HepG2 (cell line): Measurements from ENCODE around the gene OPRL1. TPM values are rescaled to one million over a fixed set of nuclear protein-coding genes. Genes with fewer than 3 reads are reported as not detected.

Source experiments
- ATAC-seq: fragments of 200-7000 bp; cut with Tn5 transposase; 3 replicates; pipeline ENCODE4 v1.9.1; 2020; ENCODE audit warnings: mild to moderate bottlenecking, moderate library complexity
- BruUV-seq: library from RNA; stranded (reverse); fragments of 400-500 nt; replicated peaks from 2 replicates; lab custom pipeline; 2021; lab: Mats Ljungman, UMichigan
- CTCF ChIA-PET: fragments of 300-600 bp; formaldehyde crosslinking; extraction: SDS; loops from one replicate; lab custom pipeline; 2021; ENCODE audit warnings: low total read pairs, inconsistent platforms, low intra/inter-chr PET ratio; lab: Yijun Ruan, JAX
- POLR2A ChIA-PET: fragments of 350-600 bp; sonication (Branson Sonifier 250); formaldehyde crosslinking; loops from one replicate; lab custom pipeline; 2020; ENCODE audit warnings: antibody characterized with exemption, inconsistent platforms; lab: Yijun Ruan, JAX
- DNase-seq: peaks from one replicate; pipeline ENCODE4 v3.0.0-alpha.2; 2015; ENCODE audit warnings: low spot score
- FAIRE-seq: peaks from 3 replicates; lab custom pipeline; 2011; peaks lifted over from hg19 to GRCh38; lab: Jason Lieb, UNC
- H2AFZ ChIP-seq: one replicate; pipeline ENCODE4 v1.6.1; 2011; ENCODE audit warnings: low read length, inconsistent platforms
- H3K27ac ChIP-seq: fragments of 300-600 bp; 3 replicates; pipeline ENCODE4 v1.8.0; 2011; ENCODE audit warnings: mixed run types, mild to moderate bottlenecking, mixed read lengths, low read length, inconsistent platforms; ENCODE audit not compliant: insufficient read depth; ENCODE audit errors: extremely low read length
- H3K27me3 ChIP-seq, 2 experiments: fragments of 200-600 bp in 1 of 2; 2 replicates in 1 of 2; 3 replicates in 1 of 2; pipeline versions ENCODE4 v1.6.0 to v1.8.0; 2011; ENCODE audit warnings: low read length in 2 of 2, mild to moderate bottlenecking in 2 of 2, moderate library complexity in 2 of 2, inconsistent platforms in 1 of 2; ENCODE audit not compliant: insufficient read depth in 2 of 2, control insufficient read depth in 1 of 2
- H3K36me3 ChIP-seq, 2 experiments: fragments of 200-600 bp in 1 of 2; replicated peaks in 1 of 2; 2 replicates in 1 of 2; 3 replicates in 1 of 2; pipeline versions ENCODE4 v1.5.1 to v1.8.0; 2011; ENCODE audit warnings: low read length in 2 of 2, inconsistent platforms in 1 of 2; ENCODE audit not compliant: insufficient read depth in 2 of 2, control insufficient read depth in 1 of 2
- H3K4me1 ChIP-seq: 2 replicates; pipeline ENCODE4 v1.5.1; 2012; ENCODE audit warnings: low read length, inconsistent platforms; ENCODE audit not compliant: insufficient read depth
- H3K4me2 ChIP-seq: 2 replicates; pipeline ENCODE4 v1.6.0; 2011; ENCODE audit warnings: low read depth, low read length, inconsistent platforms
- H3K4me3 ChIP-seq, 3 experiments: fragments of 200-600 bp in 1 of 3; sonication (generic), shearing (Covaris generic) in 1 of 3; replicated peaks in 1 of 3; 2 replicates each; pipeline ENCODE4 v1.5.1; 2011 to 2016; ENCODE audit warnings: low read length in 3 of 3, inconsistent platforms in 2 of 3, low read depth in 2 of 3, mild to moderate bottlenecking in 2 of 3, control low read depth in 1 of 3, mixed read lengths in 1 of 3; ENCODE audit not compliant: insufficient read depth in 1 of 3
- H3K79me2 ChIP-seq: one replicate; pipeline ENCODE4 v1.6.1; 2011; ENCODE audit warnings: low read length, inconsistent platforms; ENCODE audit not compliant: insufficient read depth
- H3K9ac ChIP-seq: 2 replicates; pipeline ENCODE4 v1.6.0; 2011; ENCODE audit warnings: mild to moderate bottlenecking, low read depth, low read length, inconsistent platforms; ENCODE audit not compliant: insufficient read depth
- H3K9me3 ChIP-seq: 2 replicates; pipeline ENCODE4 v1.5.1; 2012; ENCODE audit warnings: mild to moderate bottlenecking, low read length
- H4K20me1 ChIP-seq: 2 replicates; pipeline ENCODE4 v1.6.0; 2011; ENCODE audit warnings: inconsistent platforms, mild to moderate bottlenecking, low read length, moderate library complexity; ENCODE audit not compliant: insufficient read depth
- CC2D1A ChIP-seq: sonication (generic); formaldehyde crosslinking; IDR thresholded peaks from 2 replicates; pipeline ENCODE4 v1.8.1; 2023; ENCODE audit warnings: mild to moderate bottlenecking, missing genetic modification reagents
- CREM ChIP-seq, 2 experiments: sonication (generic) in 1 of 2; formaldehyde crosslinking in 1 of 2; IDR thresholded peaks; 2 replicates each; pipeline versions ENCODE4 v1.4.0 to v1.6.1; 2016 to 2020; ENCODE audit warnings: antibody characterized with exemption in 1 of 2, mild to moderate bottlenecking in 1 of 2, missing genetic modification reagents in 1 of 2
- HNRNPL ChIP-seq: fragments of 200-400 bp; formaldehyde crosslinking; IDR thresholded peaks from 2 replicates; pipeline ENCODE4 v1.6.1; 2017; ENCODE audit warnings: mild to moderate bottlenecking, low read depth, low read length
- KLF12 ChIP-seq: sonication (generic); formaldehyde crosslinking; IDR thresholded peaks from 2 replicates; pipeline ENCODE4 v1.4.0; 2020; ENCODE audit warnings: missing genetic modification reagents, borderline replicate concordance
- MEIS2 ChIP-seq: sonication (generic); formaldehyde crosslinking; IDR thresholded peaks from 2 replicates; pipeline ENCODE4 v1.9.0; 2021; ENCODE audit warnings: mild to moderate bottlenecking, missing genetic modification reagents
- PRMT3 ChIP-seq: sonication (generic); formaldehyde crosslinking; IDR thresholded peaks from 2 replicates; pipeline ENCODE4 v1.8.1; 2022; ENCODE audit warnings: low read depth, mild to moderate bottlenecking, moderate library complexity, missing genetic modification reagents, borderline replicate concordance
- RBM39 ChIP-seq: fragments of 200-400 bp; formaldehyde crosslinking; IDR thresholded peaks from one replicate; pipeline ENCODE4 v1.6.1; 2018; ENCODE audit warnings: antibody characterized with exemption, mild to moderate bottlenecking, low read depth, low read length; ENCODE audit not compliant: poor library complexity, severe bottlenecking
- TAF15 ChIP-seq: fragments of 200-400 bp; formaldehyde crosslinking; IDR thresholded peaks from one replicate; pipeline ENCODE4 v1.6.1; 2018; ENCODE audit warnings: mild to moderate bottlenecking, low read depth, low read length; ENCODE audit not compliant: poor library complexity, severe bottlenecking
- ZBTB33 ChIP-seq: sonication (generic); formaldehyde crosslinking; IDR thresholded peaks from 2 replicates; pipeline ENCODE4 v1.4.0; 2020; ENCODE audit warnings: missing genetic modification reagents
- ZBTB7A ChIP-seq: sonication (generic); formaldehyde crosslinking; IDR thresholded peaks from 2 replicates; pipeline ENCODE4 v1.8.0; 2022; ENCODE audit warnings: mild to moderate bottlenecking, missing genetic modification reagents
- ZNF281 ChIP-seq: sonication (generic); formaldehyde crosslinking; IDR thresholded peaks from 2 replicates; pipeline ENCODE4 v1.4.0; 2020; ENCODE audit warnings: missing genetic modification reagents, borderline replicate concordance
- ZNF484 ChIP-seq: sonication (generic); formaldehyde crosslinking; IDR thresholded peaks from 2 replicates; pipeline ENCODE4 v1.5.1; 2020; ENCODE audit warnings: mild to moderate bottlenecking, low read depth, missing genetic modification reagents, borderline replicate concordance
- WGBS: methylation state at CpG from one replicate; pipeline ENCODE4 v1.1.6; 2017; ENCODE audit warnings: low lambda C conversion rate; 5-methylcytosine and 5-hydroxymethylcytosine counted together
- in situ Hi-C: cut with HindIII; loops from 2 replicates; pipeline ENCODE4 v1.10.0; 2017; ENCODE audit warnings: low pct_unique_long_range_greater_than_20kb; ENCODE audit not compliant: extremely low pct_ligation_motif_present
- intact Hi-C: fragments of 100-400 bp; cut with micrococcal nuclease; formaldehyde crosslinking; loops from one replicate; pipeline ENCODE4 v1.10.0; 2022; ENCODE audit not compliant: unreplicated experiment
- polyA plus RNA-seq, 8 experiments: library from polyadenylated mRNA; depleted of rRNA in 3 of 8; stranded (reverse) in 7 of 8; unstranded in 1 of 8; fragments of >200 nt; fragmentation: Illumina TruSeq in 4 of 8; extraction: Trizol in 4 of 8; gene quantifications; 2 replicates each; pipeline versions ENCODE4 v1.2.1 to v1.2.3, GENCODE V29; 2011 to 2016; ENCODE audit warnings: low read depth in 4 of 8, missing spikeins in 1 of 8, mixed read lengths in 1 of 8; ENCODE audit not compliant: insufficient read depth in 1 of 8
- total RNA-seq, 5 experiments: library from RNA; depleted of rRNA; stranded (reverse); fragments of >200 nt; fragmentation: Illumina TruSeq; extraction: Trizol; gene quantifications; 2 replicates each; pipeline ENCODE4 v1.2.3, GENCODE V29; 2016; ENCODE audit warnings: low read depth in 1 of 5

OPRL1 gene
- total and polyA plus RNA-seq, 2 of the 13 experiments (the other 11 are each of a cell fraction or from before 2014, with no cell fraction given) = 0.35 to 0.71 TPM

GRCh38 chr20:64077876-64078551 lies 1.9 kb upstream of the OPRL1 start:
- H3K27ac ChIP-seq = no peak overlapping the region
- WGBS = 78% methylated on average over 14 of the region's 15 CpGs
- ChIA-PET CTCF (no interaction called here), POLR2A (interaction anchor here (3.4 to 4.9 kb wide), 2 partner anchors 13 to 178 kb away, joined by 11 to 25 read pairs; partner anchors contain the start of gene PCMTD2)
- peaks cover 9% of the 10 kb centered on the region; the same call in 1 of the 2 replicates for H4K20me1 ChIP-seq
- H3K79me2 ChIP-seq = no peaks in the 10 kb centered on the region
- peak overlapping the region; percentile 99 for H3K4me2 ChIP-seq
- BruUV-seq = no TSS peak
- no peak overlapping the region for H3K9ac ChIP-seq
- intact Hi-C loops = no loop called here
- no peak for ATAC-seq
- peak overlapping the region in 1 of 3 experiments; percentile 89; a peak in 1 of 6 replicates for H3K4me3 ChIP-seq
- no peak overlapping the region for H2AFZ ChIP-seq
- H3K9me3 ChIP-seq = no peaks in the 10 kb centered on the region
- peaks cover 46% of the 10 kb centered on the region for H3K4me1 ChIP-seq
- in situ Hi-C loops = no loop called here
- FAIRE-seq = no peak
- TF ChIP-seq ZNF281 (CRISPR knock-in tag) (no peak), MEIS2 (CRISPR knock-in tag) (no peak), ZNF484 (no peak), ZBTB7A (CRISPR knock-in tag) (no peak), PRMT3 (CRISPR knock-in tag) (no peak), TAF15 (no peak), ZBTB33 (CRISPR knock-in tag) (peak; percentile 39; the same call in 1 of the 2 replicates), RBM39 (no peak), HNRNPL (0 out of 2 replicates have a peak, but pooled peaks have one; percentile 19), KLF12 (CRISPR knock-in tag) (no peak), CC2D1A (no peak), CREM (IDR thresholded peaks at IDR 0.05) (no peak), CREM (CRISPR knock-in tag; IDR thresholded peaks at IDR 0.05) (no peak)
- no peak for DNase-seq
- H3K27me3 ChIP-seq = peaks cover 0 to 3% of the 10 kb centered on the region in 2 experiments; a peak in 2 of 5 replicates
- no peaks in the 10 kb centered on the region for H3K36me3 ChIP-seq
